GM23338 (cell line): ENCODE data around the gene GUCD1. TPM values are rescaled to one million over a fixed set of nuclear protein-coding genes. Genes with fewer than 3 reads are reported as not detected.

Source experiments
- ATAC-seq: fragments of 200-7000 bp; cut with Tn5 transposase; 3 replicates; pipeline ENCODE4 v1.9.1; 2020
- DNase-seq: peaks from one replicate; pipeline ENCODE4 v3.0.0-alpha.2; 2015; ENCODE audit warnings: low spot score
- H2AFZ ChIP-seq: fragments of 200-600 bp; sonication (generic); 2 replicates; pipeline ENCODE4 v1.8.0; 2016; ENCODE audit warnings: antibody characterized with exemption, mild to moderate bottlenecking, moderate library complexity
- H3F3A ChIP-seq: fragments of 200-600 bp; sonication (generic); replicated peaks from 2 replicates; pipeline ENCODE4 v1.8.0; 2017; ENCODE audit warnings: antibody characterized with exemption, mixed run types, low read depth
- H3K27ac ChIP-seq: fragments of 200-600 bp; sonication (generic); 2 replicates; pipeline ENCODE4 v1.6.1; 2016; ENCODE audit warnings: low read depth
- H3K27me3 ChIP-seq: fragments of 200-600 bp; sonication (generic); 2 replicates; pipeline ENCODE4 v1.8.0; 2016; ENCODE audit warnings: mild to moderate bottlenecking, mixed run types, moderate library complexity; ENCODE audit not compliant: insufficient read depth
- H3K36me3 ChIP-seq: fragments of 200-600 bp; sonication (generic); 2 replicates; pipeline ENCODE4 v1.8.0; 2016; ENCODE audit warnings: mild to moderate bottlenecking; ENCODE audit not compliant: insufficient read depth
- H3K4me1 ChIP-seq: fragments of 200-600 bp; sonication (generic); 2 replicates; pipeline ENCODE4 v1.8.0; 2016; ENCODE audit warnings: mild to moderate bottlenecking, moderate library complexity; ENCODE audit not compliant: insufficient read depth
- H3K4me2 ChIP-seq: fragments of 200-600 bp; sonication (generic); 2 replicates; pipeline ENCODE4 v1.7.1; 2017; ENCODE audit warnings: mixed run types
- H3K4me3 ChIP-seq: fragments of 200-600 bp; sonication (generic); 2 replicates; pipeline ENCODE4 v1.6.1; 2016; ENCODE audit warnings: mixed run types
- H3K79me2 ChIP-seq: fragments of 200-600 bp; sonication (generic); replicated peaks from 2 replicates; pipeline ENCODE4 v1.8.0; 2017; ENCODE audit warnings: mild to moderate bottlenecking; ENCODE audit not compliant: insufficient read depth
- H3K9me2 ChIP-seq: fragments of 200-600 bp; sonication (generic); 2 replicates; pipeline ENCODE4 v1.8.0; 2017; ENCODE audit not compliant: insufficient read depth
- H4K20me1 ChIP-seq: fragments of 200-600 bp; sonication (generic); replicated peaks from 2 replicates; pipeline ENCODE4 v1.8.0; 2017; ENCODE audit warnings: mild to moderate bottlenecking; ENCODE audit not compliant: insufficient read depth
- H3K27ac Mint-ChIP-seq: 2 replicates; pipeline ENCODE4 v1.8.0; 2020; ENCODE audit warnings: inconsistent platforms, mild to moderate bottlenecking, moderate library complexity, mixed read lengths
- H3K27me3 Mint-ChIP-seq: 3 replicates; pipeline ENCODE4 v1.8.0; 2022; ENCODE audit warnings: low read depth, mild to moderate bottlenecking, moderate library complexity, mixed read lengths, inconsistent platforms; ENCODE audit not compliant: insufficient read depth, poor library complexity
- H3K36me3 Mint-ChIP-seq: 3 replicates; pipeline ENCODE4 v1.8.0; 2021; ENCODE audit warnings: low read depth, mild to moderate bottlenecking, inconsistent platforms, moderate library complexity, mixed read lengths
- H3K4me1 Mint-ChIP-seq: 3 replicates; pipeline ENCODE4 v1.8.0; 2020; ENCODE audit warnings: mild to moderate bottlenecking, inconsistent platforms, mixed read lengths
- H3K4me3 Mint-ChIP-seq: 3 replicates; pipeline ENCODE4 v1.8.0; 2021; ENCODE audit warnings: moderate library complexity, mild to moderate bottlenecking, inconsistent platforms, mixed read lengths
- H3K9me3 Mint-ChIP-seq: 3 replicates; pipeline ENCODE4 v1.8.0; 2020; ENCODE audit warnings: moderate library complexity, mild to moderate bottlenecking, inconsistent platforms, mixed read lengths
- CREB1 ChIP-seq: fragments of 250-450 bp; sonication (Bioruptor Pico); IDR thresholded peaks from 2 replicates; pipeline ENCODE4 v1.5.0; 2020; ENCODE audit warnings: low read depth, mild to moderate bottlenecking, moderate library complexity
- CTCF ChIP-seq, 2 experiments: fragments of 200-600 bp in 1 of 2; sonication (generic) in 1 of 2; conservative IDR thresholded peaks; 2 replicates each; pipeline versions ENCODE4 v1.5.1 to v1.6.1; 2016 to 2017; ENCODE audit warnings: antibody characterized with exemption in 2 of 2, low read depth in 2 of 2, mild to moderate bottlenecking in 2 of 2, moderate library complexity in 1 of 2
- EZH2 ChIP-seq: fragments of 200-600 bp; sonication (generic); IDR thresholded peaks from one replicate; pipeline ENCODE4 v1.8.0; 2017; ENCODE audit warnings: antibody characterized with exemption, mild to moderate bottlenecking, low read depth; ENCODE audit not compliant: unreplicated experiment
- JUNB ChIP-seq: IDR thresholded peaks from one replicate; pipeline ENCODE4 v1.6.1; 2016; ENCODE audit warnings: antibody characterized with exemption; ENCODE audit not compliant: unreplicated experiment
- POLR2AphosphoS5 ChIP-seq: IDR thresholded peaks from 2 replicates; pipeline ENCODE4 v1.6.1; 2016; ENCODE audit warnings: antibody characterized with exemption, low read depth
- REST ChIP-seq: IDR thresholded peaks from one replicate; pipeline ENCODE4 v1.6.1; 2018; ENCODE audit warnings: antibody characterized with exemption; ENCODE audit not compliant: unreplicated experiment
- STAT1 ChIP-seq: IDR thresholded peaks from one replicate; pipeline ENCODE4 v1.6.1; 2016; ENCODE audit warnings: antibody characterized with exemption; ENCODE audit not compliant: unreplicated experiment
- ZNF114 ChIP-seq: fragments of 250-450 bp; sonication (Bioruptor Pico); IDR thresholded peaks from 2 replicates; pipeline ENCODE4 v1.5.0; 2020; ENCODE audit warnings: mild to moderate bottlenecking, moderate library complexity
- ZNF331 ChIP-seq: fragments of 250-450 bp; sonication (Bioruptor Pico); IDR thresholded peaks from 2 replicates; pipeline ENCODE4 v1.5.0; 2020; ENCODE audit warnings: low read depth, mild to moderate bottlenecking, moderate library complexity
- ZNF462 ChIP-seq: fragments of 250-450 bp; sonication (Bioruptor Pico); IDR thresholded peaks from 2 replicates; pipeline ENCODE4 v1.5.0; 2020; ENCODE audit warnings: mild to moderate bottlenecking, moderate library complexity
- polyA plus RNA-seq: library from polyadenylated mRNA; unstranded; fragments of >200 nt; fragmentation: Nextera tagmentation; extraction: Ambion mirVana; gene quantifications from 2 replicates; pipeline ENCODE4 v1.2.1, GENCODE V29; 2016
- total RNA-seq: library from RNA; depleted of rRNA; stranded (reverse); fragments of >200 nt; shearing (Covaris generic); gene quantifications from 2 replicates; pipeline ENCODE4 v1.2.3, GENCODE V29; 2014

Gene GUCD1
- total and polyA plus RNA-seq, 2 experiments from 2014 or later: 39.0 to 106 TPM

GRCh38 chr22:24579258-24579601 lies 24.3 kb upstream of the GUCD1 start:
- H3K27me3 Mint-ChIP-seq: peaks cover 6% of the 10 kb centered on the region
- H3K4me2 ChIP-seq: no peak overlapping the region
- DNase-seq: no peak

More at GRCh38 chr22:24579258-24579601, 24.3 kb upstream of the GUCD1 start:
- no peak overlapping the region for H3K27ac ChIP-seq
- no peaks in the 10 kb centered on the region for H3K9me2 ChIP-seq
- no peaks in the 10 kb centered on the region for H3K4me1 ChIP-seq
- peaks cover 18% of the 10 kb centered on the region; the same call in 1 of the 2 replicates for H3F3A ChIP-seq
- no peaks in the 10 kb centered on the region for H3K4me1 Mint-ChIP-seq
- ATAC-seq: no peak
- no peak overlapping the region for H3K4me3 ChIP-seq
- peaks cover 3% of the 10 kb centered on the region; the same call in 1 of the 2 replicates for H3K36me3 ChIP-seq
- H3K4me3 Mint-ChIP-seq: no peak overlapping the region
- H2AFZ ChIP-seq: no peak overlapping the region
- no peaks in the 10 kb centered on the region for H3K79me2 ChIP-seq
- no peaks in the 10 kb centered on the region for H3K9me3 Mint-ChIP-seq
- H3K27me3 ChIP-seq: no peaks in the 10 kb centered on the region
- H4K20me1 ChIP-seq: peaks cover 15% of the 10 kb centered on the region
- H3K27ac Mint-ChIP-seq: no peak overlapping the region
- TF ChIP-seq ZNF331 (CRISPR knock-in tag) (no peak), ZNF114 (no peak), EZH2 (no peak), REST (no peak), STAT1 (no peak), ZNF462 (CRISPR knock-in tag) (no peak), CTCF (conservative IDR thresholded peaks at IDR 0.05; ENCODE audit: low read depth in 2 of 2) (no peak), CREB1 (CRISPR knock-in tag) (no peak), POLR2AphosphoS5 (no peak), JUNB (no peak)
- peaks cover 16% of the 10 kb centered on the region for H3K36me3 Mint-ChIP-seq
